Measurements from ENCODE around the gene ENOX1. TPM values are rescaled to one million over a fixed set of nuclear protein-coding genes. Genes with fewer than 3 reads are reported as not detected.

The ENOX1 gene
- total RNA-seq, 1 experiment from 2014 or later, result 0.26 TPM

DNA sequence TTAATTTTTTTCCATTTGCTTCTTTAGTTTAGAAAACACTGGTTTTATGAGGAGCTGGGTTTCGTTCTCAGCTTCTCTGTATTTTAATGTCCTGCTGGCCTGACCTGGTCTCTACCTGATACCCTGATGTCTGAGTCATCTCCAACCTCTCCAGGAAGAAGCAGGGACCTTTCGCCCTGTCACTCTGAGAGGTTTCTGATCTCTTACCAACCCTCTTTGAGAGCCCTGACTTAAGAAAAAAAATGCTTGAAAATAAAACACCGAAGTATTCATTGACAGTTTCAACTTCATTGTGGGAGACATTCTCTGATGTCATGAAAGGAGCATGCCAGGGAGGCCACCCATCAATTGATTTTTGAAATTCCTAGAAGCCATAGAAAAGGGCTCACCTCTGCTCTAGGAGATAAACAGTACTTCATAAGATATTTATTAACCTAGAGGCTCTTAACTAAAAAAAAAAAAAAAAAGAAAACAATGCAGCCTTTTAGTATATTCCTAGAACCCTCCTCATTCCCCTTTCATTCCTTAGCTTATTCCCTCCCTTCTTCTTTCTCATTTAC, 234.8 kb downstream of the ENOX1 start:
- no peak for ATAC-seq
- Mint-ChIP-seq H3K27ac (no peak overlapping the region), H3K4me3 (no peak overlapping the region)

More for the DNA sequence above, 234.8 kb downstream of the ENOX1 start:
- POLR2A ChIA-PET, result no interaction called here
- no peak for DNase-seq (ENCODE audit: low spot score)
- Mint-ChIP-seq H3K27me3 (ENCODE audit: low read depth) (no peaks in the 10 kb centered on the region), H3K36me3 (no peaks in the 10 kb centered on the region), H3K4me1 (no peaks in the 10 kb centered on the region), H3K9me3 (no peaks in the 10 kb centered on the region)
- CTCF ChIA-PET, result no interaction called here
- TF ChIP-seq, protein P1, sequence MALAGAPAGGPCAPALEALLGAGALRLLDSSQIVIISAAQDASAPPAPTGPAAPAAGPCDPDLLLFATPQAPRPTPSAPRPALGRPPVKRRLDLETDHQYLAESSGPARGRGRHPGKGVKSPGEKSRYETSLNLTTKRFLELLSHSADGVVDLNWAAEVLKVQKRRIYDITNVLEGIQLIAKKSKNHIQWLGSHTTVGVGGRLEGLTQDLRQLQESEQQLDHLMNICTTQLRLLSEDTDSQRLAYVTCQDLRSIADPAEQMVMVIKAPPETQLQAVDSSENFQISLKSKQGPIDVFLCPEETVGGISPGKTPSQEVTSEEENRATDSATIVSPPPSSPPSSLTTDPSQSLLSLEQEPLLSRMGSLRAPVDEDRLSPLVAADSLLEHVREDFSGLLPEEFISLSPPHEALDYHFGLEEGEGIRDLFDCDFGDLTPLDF (CRISPR knock-in tag; IDR thresholded peaks at IDR 0.05), result no peak
- TF ChIP-seq, protein P2, sequence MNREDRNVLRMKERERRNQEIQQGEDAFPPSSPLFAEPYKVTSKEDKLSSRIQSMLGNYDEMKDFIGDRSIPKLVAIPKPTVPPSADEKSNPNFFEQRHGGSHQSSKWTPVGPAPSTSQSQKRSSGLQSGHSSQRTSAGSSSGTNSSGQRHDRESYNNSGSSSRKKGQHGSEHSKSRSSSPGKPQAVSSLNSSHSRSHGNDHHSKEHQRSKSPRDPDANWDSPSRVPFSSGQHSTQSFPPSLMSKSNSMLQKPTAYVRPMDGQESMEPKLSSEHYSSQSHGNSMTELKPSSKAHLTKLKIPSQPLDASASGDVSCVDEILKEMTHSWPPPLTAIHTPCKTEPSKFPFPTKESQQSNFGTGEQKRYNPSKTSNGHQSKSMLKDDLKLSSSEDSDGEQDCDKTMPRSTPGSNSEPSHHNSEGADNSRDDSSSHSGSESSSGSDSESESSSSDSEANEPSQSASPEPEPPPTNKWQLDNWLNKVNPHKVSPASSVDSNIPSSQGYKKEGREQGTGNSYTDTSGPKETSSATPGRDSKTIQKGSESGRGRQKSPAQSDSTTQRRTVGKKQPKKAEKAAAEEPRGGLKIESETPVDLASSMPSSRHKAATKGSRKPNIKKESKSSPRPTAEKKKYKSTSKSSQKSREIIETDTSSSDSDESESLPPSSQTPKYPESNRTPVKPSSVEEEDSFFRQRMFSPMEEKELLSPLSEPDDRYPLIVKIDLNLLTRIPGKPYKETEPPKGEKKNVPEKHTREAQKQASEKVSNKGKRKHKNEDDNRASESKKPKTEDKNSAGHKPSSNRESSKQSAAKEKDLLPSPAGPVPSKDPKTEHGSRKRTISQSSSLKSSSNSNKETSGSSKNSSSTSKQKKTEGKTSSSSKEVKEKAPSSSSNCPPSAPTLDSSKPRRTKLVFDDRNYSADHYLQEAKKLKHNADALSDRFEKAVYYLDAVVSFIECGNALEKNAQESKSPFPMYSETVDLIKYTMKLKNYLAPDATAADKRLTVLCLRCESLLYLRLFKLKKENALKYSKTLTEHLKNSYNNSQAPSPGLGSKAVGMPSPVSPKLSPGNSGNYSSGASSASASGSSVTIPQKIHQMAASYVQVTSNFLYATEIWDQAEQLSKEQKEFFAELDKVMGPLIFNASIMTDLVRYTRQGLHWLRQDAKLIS (CRISPR knock-in tag; IDR thresholded peaks at IDR 0.05; ENCODE audit: borderline replicate concordance), result no peak
- TF ChIP-seq, protein P3, sequence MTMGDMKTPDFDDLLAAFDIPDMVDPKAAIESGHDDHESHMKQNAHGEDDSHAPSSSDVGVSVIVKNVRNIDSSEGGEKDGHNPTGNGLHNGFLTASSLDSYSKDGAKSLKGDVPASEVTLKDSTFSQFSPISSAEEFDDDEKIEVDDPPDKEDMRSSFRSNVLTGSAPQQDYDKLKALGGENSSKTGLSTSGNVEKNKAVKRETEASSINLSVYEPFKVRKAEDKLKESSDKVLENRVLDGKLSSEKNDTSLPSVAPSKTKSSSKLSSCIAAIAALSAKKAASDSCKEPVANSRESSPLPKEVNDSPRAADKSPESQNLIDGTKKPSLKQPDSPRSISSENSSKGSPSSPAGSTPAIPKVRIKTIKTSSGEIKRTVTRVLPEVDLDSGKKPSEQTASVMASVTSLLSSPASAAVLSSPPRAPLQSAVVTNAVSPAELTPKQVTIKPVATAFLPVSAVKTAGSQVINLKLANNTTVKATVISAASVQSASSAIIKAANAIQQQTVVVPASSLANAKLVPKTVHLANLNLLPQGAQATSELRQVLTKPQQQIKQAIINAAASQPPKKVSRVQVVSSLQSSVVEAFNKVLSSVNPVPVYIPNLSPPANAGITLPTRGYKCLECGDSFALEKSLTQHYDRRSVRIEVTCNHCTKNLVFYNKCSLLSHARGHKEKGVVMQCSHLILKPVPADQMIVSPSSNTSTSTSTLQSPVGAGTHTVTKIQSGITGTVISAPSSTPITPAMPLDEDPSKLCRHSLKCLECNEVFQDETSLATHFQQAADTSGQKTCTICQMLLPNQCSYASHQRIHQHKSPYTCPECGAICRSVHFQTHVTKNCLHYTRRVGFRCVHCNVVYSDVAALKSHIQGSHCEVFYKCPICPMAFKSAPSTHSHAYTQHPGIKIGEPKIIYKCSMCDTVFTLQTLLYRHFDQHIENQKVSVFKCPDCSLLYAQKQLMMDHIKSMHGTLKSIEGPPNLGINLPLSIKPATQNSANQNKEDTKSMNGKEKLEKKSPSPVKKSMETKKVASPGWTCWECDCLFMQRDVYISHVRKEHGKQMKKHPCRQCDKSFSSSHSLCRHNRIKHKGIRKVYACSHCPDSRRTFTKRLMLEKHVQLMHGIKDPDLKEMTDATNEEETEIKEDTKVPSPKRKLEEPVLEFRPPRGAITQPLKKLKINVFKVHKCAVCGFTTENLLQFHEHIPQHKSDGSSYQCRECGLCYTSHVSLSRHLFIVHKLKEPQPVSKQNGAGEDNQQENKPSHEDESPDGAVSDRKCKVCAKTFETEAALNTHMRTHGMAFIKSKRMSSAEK (CRISPR knock-in tag; IDR thresholded peaks at IDR 0.05; ENCODE audit: borderline replicate concordance), result no peak
- no peak for TF ChIP-seq JUN (CRISPR knock-in tag; IDR thresholded peaks at IDR 0.05)
- TF ChIP-seq, protein P4, sequence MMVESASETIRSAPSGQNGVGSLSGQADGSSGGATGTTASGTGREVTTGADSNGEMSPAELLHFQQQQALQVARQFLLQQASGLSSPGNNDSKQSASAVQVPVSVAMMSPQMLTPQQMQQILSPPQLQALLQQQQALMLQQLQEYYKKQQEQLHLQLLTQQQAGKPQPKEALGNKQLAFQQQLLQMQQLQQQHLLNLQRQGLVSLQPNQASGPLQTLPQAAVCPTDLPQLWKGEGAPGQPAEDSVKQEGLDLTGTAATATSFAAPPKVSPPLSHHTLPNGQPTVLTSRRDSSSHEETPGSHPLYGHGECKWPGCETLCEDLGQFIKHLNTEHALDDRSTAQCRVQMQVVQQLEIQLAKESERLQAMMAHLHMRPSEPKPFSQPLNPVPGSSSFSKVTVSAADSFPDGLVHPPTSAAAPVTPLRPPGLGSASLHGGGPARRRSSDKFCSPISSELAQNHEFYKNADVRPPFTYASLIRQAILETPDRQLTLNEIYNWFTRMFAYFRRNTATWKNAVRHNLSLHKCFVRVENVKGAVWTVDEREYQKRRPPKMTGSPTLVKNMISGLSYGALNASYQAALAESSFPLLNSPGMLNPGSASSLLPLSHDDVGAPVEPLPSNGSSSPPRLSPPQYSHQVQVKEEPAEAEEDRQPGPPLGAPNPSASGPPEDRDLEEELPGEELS (CRISPR knock-in tag; IDR thresholded peaks at IDR 0.05), result no peak
- TF ChIP-seq KAT7 (CRISPR knock-in tag; IDR thresholded peaks at IDR 0.05; ENCODE audit: borderline replicate concordance), result no peak
- TF ChIP-seq, protein P5, sequence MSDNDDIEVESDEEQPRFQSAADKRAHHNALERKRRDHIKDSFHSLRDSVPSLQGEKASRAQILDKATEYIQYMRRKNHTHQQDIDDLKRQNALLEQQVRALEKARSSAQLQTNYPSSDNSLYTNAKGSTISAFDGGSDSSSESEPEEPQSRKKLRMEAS (CRISPR knock-in tag; IDR thresholded peaks at IDR 0.05), result no peak
- TF ChIP-seq, protein P6, sequence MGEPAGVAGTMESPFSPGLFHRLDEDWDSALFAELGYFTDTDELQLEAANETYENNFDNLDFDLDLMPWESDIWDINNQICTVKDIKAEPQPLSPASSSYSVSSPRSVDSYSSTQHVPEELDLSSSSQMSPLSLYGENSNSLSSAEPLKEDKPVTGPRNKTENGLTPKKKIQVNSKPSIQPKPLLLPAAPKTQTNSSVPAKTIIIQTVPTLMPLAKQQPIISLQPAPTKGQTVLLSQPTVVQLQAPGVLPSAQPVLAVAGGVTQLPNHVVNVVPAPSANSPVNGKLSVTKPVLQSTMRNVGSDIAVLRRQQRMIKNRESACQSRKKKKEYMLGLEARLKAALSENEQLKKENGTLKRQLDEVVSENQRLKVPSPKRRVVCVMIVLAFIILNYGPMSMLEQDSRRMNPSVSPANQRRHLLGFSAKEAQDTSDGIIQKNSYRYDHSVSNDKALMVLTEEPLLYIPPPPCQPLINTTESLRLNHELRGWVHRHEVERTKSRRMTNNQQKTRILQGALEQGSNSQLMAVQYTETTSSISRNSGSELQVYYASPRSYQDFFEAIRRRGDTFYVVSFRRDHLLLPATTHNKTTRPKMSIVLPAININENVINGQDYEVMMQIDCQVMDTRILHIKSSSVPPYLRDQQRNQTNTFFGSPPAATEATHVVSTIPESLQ (CRISPR knock-in tag; IDR thresholded peaks at IDR 0.05), result no peak
- no peak for TF ChIP-seq TEAD4 (CRISPR knock-in tag; IDR thresholded peaks at IDR 0.05)
- TF ChIP-seq, protein P7, sequence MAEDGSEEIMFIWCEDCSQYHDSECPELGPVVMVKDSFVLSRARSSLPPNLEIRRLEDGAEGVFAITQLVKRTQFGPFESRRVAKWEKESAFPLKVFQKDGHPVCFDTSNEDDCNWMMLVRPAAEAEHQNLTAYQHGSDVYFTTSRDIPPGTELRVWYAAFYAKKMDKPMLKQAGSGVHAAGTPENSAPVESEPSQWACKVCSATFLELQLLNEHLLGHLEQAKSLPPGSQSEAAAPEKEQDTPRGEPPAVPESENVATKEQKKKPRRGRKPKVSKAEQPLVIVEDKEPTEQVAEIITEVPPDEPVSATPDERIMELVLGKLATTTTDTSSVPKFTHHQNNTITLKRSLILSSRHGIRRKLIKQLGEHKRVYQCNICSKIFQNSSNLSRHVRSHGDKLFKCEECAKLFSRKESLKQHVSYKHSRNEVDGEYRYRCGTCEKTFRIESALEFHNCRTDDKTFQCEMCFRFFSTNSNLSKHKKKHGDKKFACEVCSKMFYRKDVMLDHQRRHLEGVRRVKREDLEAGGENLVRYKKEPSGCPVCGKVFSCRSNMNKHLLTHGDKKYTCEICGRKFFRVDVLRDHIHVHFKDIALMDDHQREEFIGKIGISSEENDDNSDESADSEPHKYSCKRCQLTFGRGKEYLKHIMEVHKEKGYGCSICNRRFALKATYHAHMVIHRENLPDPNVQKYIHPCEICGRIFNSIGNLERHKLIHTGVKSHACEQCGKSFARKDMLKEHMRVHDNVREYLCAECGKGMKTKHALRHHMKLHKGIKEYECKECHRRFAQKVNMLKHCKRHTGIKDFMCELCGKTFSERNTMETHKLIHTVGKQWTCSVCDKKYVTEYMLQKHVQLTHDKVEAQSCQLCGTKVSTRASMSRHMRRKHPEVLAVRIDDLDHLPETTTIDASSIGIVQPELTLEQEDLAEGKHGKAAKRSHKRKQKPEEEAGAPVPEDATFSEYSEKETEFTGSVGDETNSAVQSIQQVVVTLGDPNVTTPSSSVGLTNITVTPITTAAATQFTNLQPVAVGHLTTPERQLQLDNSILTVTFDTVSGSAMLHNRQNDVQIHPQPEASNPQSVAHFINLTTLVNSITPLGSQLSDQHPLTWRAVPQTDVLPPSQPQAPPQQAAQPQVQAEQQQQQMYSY (CRISPR knock-in tag; IDR thresholded peaks at IDR 0.05), result no peak
- TF ChIP-seq FOXJ3 (CRISPR knock-in tag; IDR thresholded peaks at IDR 0.05; ENCODE audit: borderline replicate concordance), result no peak
- TF ChIP-seq, protein P8, sequence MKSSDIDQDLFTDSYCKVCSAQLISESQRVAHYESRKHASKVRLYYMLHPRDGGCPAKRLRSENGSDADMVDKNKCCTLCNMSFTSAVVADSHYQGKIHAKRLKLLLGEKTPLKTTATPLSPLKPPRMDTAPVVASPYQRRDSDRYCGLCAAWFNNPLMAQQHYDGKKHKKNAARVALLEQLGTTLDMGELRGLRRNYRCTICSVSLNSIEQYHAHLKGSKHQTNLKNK (CRISPR knock-in tag; IDR thresholded peaks at IDR 0.05), result no peak
- TF ChIP-seq, protein P9, sequence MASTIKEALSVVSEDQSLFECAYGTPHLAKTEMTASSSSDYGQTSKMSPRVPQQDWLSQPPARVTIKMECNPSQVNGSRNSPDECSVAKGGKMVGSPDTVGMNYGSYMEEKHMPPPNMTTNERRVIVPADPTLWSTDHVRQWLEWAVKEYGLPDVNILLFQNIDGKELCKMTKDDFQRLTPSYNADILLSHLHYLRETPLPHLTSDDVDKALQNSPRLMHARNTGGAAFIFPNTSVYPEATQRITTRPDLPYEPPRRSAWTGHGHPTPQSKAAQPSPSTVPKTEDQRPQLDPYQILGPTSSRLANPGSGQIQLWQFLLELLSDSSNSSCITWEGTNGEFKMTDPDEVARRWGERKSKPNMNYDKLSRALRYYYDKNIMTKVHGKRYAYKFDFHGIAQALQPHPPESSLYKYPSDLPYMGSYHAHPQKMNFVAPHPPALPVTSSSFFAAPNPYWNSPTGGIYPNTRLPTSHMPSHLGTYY (CRISPR knock-in tag; IDR thresholded peaks at IDR 0.05), result no peak
- TF ChIP-seq, protein P10, sequence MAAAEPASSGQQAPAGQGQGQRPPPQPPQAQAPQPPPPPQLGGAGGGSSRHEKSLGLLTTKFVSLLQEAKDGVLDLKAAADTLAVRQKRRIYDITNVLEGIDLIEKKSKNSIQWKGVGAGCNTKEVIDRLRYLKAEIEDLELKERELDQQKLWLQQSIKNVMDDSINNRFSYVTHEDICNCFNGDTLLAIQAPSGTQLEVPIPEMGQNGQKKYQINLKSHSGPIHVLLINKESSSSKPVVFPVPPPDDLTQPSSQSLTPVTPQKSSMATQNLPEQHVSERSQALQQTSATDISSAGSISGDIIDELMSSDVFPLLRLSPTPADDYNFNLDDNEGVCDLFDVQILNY (CRISPR knock-in tag; IDR thresholded peaks at IDR 0.05), result no peak
